GM21526 (cell line): Measurements from ENCODE around the gene ZMYM4.
"Not testable (repeated sequence)": the region's sequence is repeated elsewhere in the genome, so short reads cannot be mapped to it uniquely, and the experiment has no call there.

ENCODE experiments used
- ATAC-seq: cut with Tn5 transposase; IDR thresholded peaks from one replicate; pipeline ENCODE4 v1.9.1; 2021; ENCODE audit warnings: moderate library complexity; ENCODE audit not compliant: unreplicated experiment, low FRiP score

The ZMYM4 gene

GRCh38 chr1:35448344-35448801, 179.9 kb downstream of the ZMYM4 start:
- ATAC-seq = no peak

- no peak for ATAC-seq
These were observed 181.0 kb downstream of the ZMYM4 start for GRCh38 chr1:35449334-35450008.

- ATAC-seq = no peak
These were observed 182.6 kb downstream of the ZMYM4 start for GRCh38 chr1:35451125-35451528.

- ATAC-seq = no peak
These were observed 183.7 kb downstream of the ZMYM4 start for GRCh38 chr1:35452106-35452774.

- ATAC-seq = no peak
These were observed 184.5 kb downstream of the ZMYM4 start for GRCh38 chr1:35453031-35453430.

- ATAC-seq = no peak
These were observed 185.7 kb downstream of the ZMYM4 start for GRCh38 chr1:35454176-35454575.

GRCh38 chr1:35454616-35455015, 186.1 kb downstream of the ZMYM4 start:
- ATAC-seq = no peak

- no peak for ATAC-seq
These were observed 192.3 kb downstream of the ZMYM4 start for GRCh38 chr1:35460796-35461195.

- ATAC-seq = no peak
These were observed 193.6 kb downstream of the ZMYM4 start for GRCh38 chr1:35461966-35462651.

GRCh38 chr1:35463232-35463631, 194.7 kb downstream of the ZMYM4 start:
- ATAC-seq = no peak

- not testable (repeated sequence) for ATAC-seq
These were observed 195.2 kb downstream of the ZMYM4 start for GRCh38 chr1:35463749-35464148.

GRCh38 chr1:35466120-35466519, 197.6 kb downstream of the ZMYM4 start:
- no peak for ATAC-seq

- no peak for ATAC-seq
These were observed 202.6 kb downstream of the ZMYM4 start for GRCh38 chr1:35470977-35471613.
